Left lobe of liver (tissue), 2 donors: ENCODE results near the gene BMAL1. TPM values are rescaled to one million over a fixed set of nuclear protein-coding genes. Genes with fewer than 3 reads are reported as not detected.

Source experiments
- ATAC-seq: fragments of 200-7000 bp; cut with Tn5 transposase; one replicate; pipeline ENCODE4 v1.9.1; 2020; ENCODE audit warnings: mild to moderate bottlenecking, moderate library complexity
- DNase-seq: peaks from one replicate; pipeline ENCODE4 v3.0.0-alpha.2; 2020; ENCODE audit warnings: low spot score
- total RNA-seq: library from RNA; stranded (reverse); gene quantifications from one replicate; pipeline ENCODE4 v1.2.1, GENCODE V29; 2021
- donor health status: DM: no; HTN: no; CAD: no; lungs with moderate emphysema.
- donor health status: DM: no; HTN: yes; CAD: no.

Gene BMAL1
- total RNA-seq, 1 donor from 2014 or later: 37.0 TPM

DNA sequence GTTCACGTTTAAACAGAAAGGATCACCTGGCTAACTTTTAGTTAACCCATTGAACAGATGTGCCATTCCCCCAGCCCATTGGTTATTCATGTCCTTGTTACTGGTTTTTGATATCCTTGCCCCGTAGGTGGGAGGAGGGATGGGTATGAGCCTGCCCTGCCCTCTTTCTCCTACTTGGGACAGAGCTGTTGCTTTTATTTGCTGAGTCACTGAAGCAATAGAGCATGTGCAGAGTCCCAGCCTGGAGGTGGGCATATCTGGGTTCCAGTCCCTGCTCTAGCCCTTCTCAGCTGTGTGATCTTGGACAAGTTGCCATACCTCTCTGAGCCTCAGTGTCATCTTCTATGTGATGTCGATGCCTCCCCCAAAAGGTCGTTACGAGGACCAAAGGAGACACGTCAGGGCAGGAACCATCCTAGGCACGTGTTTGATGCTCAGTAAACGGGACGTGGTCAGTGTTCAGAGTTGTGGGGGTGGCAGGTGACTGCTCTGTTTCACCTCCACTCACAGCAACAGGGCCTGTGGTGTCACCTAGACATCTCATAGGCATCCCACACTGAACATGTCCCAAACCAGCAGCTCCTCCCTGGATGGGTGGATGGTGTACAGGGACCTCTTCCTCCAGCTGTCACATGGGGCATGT lies 61.0 kb downstream of the BMAL1 start:
- ATAC-seq: peak; percentile 15
- DNase-seq: no peak

DNA sequence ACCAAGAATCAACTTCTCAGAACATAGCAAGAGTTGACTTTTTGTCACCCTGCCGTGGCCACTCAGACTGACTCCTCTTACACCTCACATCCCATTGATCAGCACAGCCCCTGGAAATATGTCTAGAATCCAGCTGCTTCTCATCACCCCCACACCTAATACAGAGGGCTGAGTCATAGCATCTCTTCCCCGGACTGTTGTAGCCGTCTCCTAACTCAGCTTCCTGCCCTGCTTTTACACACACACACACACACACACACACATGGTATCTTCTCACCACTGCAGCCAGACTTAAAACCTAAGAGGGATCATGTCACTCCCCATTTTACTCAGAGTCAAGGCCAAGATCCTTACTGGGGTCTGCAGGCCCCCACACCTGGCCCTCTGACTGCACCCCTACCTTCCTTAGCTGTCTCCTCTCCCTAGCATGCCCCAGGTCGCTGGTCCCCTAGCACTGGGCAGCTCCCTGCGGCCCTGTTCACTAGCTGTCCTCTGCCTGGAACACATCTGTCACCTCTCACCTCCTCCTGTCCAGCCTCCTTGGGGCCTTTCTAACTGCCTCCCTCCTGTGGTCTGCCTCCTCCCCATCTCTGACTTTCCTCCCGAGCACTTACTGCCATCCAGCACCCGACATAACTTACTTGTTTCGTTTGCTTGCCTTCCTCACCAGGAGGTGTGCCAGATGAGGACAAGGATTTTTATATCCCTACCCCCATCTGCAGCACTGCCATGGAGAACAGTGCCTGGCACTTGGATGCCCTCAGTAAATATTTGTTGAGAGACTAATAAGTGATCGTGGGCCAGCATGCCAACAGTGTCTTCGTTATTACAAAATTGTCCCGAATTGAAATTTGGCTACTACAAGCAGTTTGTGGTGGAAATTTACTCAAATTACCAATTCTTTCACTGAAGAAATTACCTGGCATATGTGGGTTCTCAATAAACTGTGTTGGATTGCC lies 61.9 kb downstream of the BMAL1 start:
- peak; percentile 75 for ATAC-seq
- peak; percentile 87 for DNase-seq

DNA sequence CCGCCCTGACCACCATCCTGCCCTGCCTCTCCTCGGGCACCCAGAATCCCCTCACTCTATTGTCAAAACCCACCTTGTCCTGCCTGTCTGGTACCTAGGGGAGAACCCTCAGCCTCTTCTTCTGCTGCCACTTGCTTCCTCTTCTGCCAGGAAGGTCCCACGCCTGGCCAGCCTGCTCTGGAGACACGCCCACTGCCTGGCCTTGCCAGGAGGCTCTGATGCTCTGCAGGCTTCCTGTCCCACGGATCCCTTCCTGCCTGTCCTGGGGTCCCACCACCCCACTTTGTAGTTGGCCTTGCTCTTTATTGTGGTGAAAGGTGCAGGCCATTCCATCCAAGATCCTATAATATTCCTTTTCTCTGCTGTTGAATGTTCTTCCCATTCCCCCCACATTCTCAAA lies 63.4 kb downstream of the BMAL1 start:
- no peak for DNase-seq
- ATAC-seq: no peak

DNA sequence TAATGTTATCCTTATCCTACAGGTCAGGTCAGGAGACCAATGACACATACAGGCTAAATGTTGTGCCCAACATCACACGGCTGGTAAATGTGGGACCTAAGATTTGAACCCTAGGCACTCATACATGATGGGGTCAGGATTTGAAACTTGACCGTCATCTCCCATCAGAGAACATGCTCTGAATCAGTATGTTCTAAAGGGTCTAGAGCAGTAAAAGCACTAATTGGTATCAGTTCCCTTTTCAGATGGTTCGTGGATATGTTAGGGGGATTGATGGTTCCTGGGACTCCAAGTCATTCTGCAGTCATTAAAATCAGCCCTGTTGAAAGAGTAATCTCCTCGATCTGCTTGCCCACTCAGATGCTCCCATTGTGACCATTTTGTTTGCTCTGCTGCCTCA lies 65.5 kb downstream of the BMAL1 start:
- no peak for DNase-seq
- no peak for ATAC-seq

DNA sequence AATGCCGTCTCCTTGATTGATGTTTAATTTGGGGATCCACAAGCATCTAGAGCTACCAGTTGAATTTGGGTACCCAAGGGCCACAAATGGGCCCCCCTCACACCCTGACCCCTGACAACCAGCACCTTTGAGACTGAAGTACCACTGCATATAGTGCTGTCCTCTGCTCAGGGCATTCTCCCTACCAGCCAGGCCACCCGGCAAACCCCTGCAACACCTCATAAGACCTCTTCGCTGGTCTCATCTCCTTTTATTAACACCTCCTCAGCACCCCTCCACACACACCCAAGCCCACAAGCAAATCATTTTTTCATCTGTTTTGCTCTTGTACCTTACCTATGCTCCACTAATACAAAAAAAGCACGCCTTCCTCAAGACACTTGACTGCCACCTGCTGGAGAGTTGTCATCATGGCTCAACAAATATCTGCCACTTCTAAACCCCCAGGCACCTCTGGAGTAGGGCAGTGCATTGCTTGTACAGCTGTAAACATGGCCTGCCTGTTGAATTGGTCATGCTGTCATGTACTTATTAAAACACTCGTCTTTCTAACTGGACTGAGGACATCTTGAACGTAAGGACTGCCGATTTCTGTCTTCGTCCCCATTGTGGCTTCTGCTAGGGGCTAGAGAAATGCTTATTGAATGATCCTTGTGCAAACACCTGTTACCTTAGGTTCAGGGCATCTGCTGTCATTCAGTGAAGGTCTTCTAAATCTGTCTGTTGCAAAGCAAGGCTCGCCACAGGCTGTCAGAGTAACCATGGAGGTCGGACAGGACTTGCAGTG lies 66.5 kb downstream of the BMAL1 start:
- peak; percentile 69 for DNase-seq
- ATAC-seq: peak; percentile 62

DNA sequence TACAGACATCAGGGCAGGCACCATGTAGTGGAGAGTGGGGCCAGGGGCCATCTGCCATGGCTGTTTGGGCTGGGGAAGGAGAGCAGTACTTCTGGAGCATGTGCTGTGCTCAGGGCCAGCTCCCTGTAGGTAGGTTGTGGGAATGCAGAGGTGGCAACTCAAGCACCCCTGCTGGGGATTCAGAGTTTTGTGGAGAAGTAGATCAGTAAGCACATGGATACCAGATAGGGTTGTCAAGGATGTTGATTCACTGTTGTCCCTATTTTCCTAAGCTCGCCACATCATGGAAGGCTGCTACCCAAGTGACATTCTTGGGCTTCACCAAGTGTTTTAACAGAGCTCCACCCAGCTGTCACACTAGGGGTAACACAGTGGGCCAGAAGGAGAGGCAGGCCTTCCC lies 67.2 kb downstream of the BMAL1 start:
- no peak for ATAC-seq
- DNase-seq: no peak

DNA sequence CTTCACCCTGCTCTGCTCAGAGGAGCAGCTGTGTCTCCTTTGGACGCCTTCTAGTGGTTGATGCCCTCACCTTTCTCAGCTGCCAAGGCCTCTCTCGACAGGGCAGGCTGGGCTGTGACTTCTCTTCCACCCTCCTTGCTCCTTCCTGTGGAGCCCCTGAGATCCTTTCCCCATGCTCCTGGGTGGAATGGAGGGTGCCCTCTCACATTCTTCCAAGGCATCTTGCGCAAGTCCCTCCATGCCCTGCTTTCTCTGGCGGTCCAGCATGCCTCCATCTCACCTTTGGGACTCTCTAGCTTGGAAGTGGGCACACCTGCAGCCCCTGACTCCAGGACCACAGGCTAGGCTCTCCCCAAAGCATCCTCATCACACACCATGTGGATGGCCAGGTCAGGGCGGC lies 68.9 kb downstream of the BMAL1 start:
- no peak for ATAC-seq
- DNase-seq: no peak

DNA sequence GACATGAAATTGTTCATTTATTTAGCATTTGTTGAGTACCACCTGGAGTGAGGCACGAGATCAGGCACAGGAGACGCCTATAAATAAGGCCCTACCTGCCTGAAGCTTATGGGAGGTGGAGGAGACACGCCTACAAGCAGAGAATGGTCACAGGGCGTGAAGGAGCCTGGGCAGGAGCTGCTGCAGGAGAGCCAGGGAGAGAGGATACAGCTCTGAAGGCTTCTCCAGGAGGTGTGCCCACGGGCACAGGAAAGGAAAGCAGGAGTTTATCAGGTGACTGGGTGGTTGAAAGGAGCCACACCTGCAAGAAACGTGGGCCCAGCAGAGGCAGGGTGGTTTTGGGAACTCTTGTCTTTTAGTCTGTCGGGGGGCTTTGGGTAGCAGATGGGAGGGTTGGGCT lies 70.3 kb downstream of the BMAL1 start:
- no peak for ATAC-seq

DNA sequence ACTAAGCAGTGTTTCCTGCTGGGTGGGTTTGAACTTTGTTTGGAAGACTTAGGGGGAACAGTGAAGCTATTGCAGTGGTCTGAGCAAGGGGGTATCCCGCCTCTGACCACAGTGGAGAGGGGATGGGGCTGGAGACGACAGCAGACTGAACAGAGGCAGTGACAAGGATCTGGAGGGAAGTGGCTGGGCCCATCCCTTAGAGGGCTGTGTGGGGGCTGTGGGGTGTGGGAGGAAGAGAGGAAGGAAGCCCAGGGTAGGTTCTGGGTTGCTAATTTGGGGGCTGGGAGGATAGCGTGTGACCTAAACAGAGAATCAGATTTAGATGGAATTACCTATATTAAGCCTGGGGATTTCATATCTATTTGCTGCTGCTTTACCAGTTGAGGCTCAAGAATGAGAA lies 70.7 kb downstream of the BMAL1 start:
- DNase-seq (no peak), ATAC-seq (no peak)

More for the DNA sequence above, 70.3 kb downstream of the BMAL1 start:
- DNase-seq: no peak

DNA sequence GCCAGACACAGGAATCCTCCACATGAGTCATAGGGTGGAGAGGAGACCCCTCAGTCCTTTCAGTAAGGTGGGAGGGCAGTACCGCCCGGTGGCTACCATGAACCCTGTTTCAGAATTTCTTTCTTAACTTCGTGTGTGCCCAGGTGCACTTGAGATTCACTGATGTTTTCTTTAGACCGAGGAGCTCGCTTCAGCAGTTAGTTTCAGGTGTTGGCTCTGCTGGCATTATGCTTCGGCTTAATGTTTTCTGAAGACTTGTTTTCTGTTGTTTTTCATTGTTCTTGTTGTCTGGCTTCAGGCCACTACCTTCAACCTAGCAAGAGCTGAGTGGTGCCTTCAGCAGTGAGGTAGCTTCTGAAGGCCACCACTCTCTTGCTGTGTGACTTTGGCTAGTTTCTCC lies 71.5 kb downstream of the BMAL1 start:
- no peak for DNase-seq
- no peak for ATAC-seq

DNA sequence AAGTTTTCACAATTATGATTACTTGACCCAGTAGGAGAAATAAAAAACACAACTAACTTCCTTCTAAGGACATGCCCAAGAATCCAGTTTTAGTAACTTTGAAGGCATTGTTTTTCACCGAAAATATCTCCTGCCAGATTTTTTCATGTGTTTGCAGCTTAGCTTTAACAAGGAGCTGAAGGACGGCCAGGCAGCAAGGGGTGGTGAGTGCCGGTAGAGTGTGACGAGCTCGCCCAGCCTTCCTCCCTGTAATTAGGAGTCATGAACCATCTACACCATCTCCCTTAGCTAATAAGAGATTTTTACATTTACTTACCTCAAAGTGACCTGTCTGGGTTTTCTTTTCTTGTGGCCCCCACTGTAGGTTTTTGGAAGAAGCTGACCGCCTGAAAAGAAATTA lies 72.0 kb downstream of the BMAL1 start:
- ATAC-seq (no peak), DNase-seq (no peak)

DNA sequence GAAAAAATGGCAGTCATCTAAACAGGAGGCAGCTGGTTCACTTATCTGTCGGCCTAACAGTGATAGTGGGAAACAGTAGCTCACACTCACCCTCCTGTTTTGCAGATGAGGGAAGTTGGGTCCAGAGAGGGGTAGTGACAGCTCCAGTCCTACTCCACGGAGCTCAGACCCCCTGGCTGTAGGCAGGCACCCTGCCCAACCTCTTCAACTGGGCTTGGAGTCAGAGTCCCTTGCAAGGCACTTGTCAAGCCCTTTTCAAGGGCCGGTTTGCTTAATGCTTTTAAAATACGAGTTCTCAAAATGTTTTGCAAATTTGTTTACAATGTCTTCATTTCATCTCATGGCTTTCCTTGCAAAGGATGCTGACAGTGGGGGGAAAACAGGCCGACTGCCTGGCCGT lies 75.1 kb downstream of the BMAL1 start:
- DNase-seq (no peak), ATAC-seq (no peak)

DNA sequence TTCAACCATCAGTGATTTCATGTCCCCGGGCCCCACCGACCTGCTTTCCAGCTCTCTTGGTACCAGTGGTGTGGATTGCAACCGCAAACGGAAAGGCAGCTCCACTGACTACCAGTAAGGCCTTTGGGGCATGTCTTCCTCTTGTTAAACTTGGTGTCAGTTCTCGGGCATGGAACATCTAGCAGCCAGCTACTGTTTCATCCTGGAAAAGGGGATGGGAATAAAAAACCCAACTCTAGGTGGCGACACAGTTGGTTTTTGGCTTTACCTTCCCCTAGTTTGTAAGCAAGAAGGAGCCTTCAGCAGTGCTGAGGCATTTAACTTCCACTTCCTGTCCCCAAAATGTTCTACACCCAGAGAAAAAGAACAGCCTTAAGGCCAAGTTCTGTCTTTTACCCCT lies 76.7 kb downstream of the BMAL1 start:
- ATAC-seq (peak; percentile 41), DNase-seq (no peak)

DNA sequence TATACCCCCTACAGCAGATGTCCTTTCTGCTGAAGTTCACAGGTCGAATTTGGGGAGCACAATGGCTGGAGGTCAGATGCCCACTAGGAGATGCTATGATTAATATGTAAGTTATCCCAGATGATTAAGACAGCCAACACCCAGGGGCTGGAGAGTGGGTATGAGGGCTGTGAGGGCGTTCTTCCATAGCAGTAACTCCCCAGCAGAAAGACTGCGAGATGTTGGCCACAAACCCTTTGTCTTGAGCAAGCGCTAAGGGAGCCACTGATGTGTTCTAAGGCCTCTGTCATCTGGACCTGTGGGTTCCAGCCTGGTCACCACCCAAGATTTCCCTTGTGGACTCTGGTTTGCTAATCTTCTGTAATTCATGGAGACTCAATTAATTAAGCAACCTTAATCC lies 77.6 kb downstream of the BMAL1 start:
- DNase-seq (no peak), ATAC-seq (no peak)

DNA sequence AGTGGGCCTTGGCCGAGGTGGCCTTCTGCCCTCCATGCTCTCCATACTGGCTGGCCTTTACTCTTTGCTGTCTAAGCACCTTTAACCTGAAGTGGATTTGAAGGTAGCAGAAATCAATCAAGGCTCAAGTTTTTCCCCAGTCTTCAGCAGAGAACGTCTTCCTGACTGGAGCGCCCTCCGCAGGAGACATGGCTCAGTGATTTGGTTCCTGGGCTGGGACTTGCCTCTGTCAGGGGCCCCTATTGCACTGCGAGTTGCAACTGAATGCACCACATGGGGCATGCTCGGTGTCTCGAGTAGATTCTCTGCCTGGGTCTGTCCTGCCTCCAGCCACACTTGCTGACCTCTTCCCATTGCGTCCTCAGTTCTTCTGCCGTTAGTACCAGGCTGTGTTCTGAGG lies 79.6 kb downstream of the BMAL1 start:
- DNase-seq: no peak
- no peak for ATAC-seq

DNA sequence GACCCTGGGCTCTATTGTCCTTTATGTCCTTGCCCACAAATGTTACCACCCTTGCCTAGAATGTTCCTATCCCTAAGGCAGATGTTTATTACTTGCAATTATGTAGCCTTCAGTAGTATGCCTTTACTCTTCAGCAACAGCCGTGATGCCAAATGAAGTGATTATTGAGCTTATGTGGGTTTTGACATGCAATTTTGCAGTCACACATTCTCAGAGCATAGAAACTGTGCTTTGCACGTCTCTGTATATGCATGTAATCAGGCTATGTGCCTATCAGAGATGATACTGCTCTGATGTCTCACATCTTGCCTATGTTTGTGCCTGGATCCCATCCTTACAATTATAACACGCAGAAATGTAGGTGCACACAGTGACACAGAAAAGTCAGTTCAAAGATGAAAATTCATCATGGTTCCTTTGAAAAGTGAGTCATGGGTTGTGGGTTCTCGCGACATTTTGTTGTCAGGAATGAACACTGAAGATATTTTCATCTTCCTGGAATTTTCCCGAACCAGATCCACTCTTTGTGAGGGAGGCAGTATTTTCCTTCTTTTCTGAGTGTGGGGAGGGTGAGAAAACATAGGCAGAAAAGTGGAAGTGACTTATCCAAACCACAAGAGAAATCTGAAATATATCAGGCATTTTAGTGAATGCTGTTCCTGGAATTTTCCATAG lies 81.1 kb downstream of the BMAL1 start:
- DNase-seq (no peak), ATAC-seq (no peak)

DNA sequence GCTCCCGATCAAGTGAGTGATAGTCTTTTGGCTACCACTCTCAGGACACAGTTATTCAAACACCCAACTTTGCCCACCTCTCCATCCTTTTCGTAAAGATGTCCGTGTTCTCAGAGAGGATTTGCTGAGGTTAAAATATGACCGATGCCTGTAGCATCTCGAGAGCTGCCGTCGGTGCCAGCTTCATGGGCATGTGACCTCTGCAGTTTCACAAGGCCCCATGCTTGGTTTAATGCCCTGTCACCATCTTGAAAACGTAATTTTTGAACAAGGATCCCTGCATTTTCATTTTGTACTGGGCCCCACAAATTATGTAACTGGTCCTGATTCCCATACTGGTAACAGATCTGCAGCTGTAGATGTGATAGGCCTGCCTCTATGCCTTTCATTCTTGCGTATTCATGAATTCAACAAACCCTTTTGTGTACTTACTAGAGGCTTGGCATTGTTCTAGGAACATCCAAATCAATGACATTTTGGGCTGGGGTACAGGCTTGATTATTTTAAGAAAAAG lies 85.1 kb downstream of the BMAL1 start:
- DNase-seq: no peak
- no peak for ATAC-seq

DNA sequence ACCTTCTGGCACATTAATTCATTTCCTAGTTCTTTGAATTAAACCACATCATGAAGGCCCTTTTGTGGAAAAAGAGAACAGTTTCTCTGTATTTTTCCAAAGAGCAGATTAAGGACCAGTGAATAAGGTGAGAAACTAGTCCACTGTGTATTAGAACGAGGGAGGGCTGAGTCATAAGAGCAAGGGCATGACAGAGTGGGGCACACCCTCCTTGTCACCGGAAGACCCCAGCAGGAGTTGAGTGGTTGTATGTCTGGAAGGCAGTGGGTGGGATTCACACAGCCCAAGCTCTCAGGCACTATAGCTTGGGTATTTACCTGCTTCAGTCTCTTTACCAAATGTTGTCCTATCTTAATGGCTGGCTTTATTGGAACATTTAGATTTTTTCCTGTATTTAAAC lies 86.8 kb downstream of the BMAL1 start:
- no peak for ATAC-seq
- DNase-seq: no peak

DNA sequence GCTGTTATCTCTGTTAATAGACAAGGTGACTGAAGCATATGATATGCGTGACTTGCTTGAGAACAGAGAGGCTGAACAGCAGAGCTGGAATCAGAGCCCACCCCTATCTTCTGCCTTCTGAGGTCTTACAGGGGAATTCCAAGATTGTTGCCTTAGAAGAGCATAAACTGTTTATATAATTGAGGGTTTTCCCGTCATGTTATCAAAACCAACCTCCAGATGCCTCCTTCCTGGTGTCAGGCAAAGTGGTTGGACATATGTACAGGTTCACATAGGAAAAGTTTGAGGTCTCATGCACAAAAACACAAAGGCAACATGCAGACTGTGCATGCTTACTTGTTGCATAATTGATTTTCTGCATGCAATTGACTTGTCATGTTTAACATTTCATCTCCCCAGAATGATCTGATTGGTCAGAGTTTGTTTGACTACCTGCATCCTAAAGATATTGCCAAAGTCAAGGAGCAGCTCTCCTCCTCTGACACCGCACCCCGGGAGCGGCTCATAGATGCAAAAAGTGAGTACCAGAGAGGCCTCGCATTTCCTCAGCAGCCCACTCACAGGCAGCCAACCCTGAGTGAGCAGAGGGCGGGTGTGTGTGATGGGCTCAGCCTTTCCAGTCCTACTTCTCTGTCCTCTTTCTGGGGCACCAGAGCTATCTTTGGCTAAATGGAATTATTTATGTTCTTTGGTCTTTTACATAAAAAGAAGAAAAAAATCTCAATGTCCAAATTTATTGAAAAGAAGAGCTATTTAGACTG lies 88.9 kb downstream of the BMAL1 start:
- ATAC-seq: no peak
- DNase-seq: no peak

DNA sequence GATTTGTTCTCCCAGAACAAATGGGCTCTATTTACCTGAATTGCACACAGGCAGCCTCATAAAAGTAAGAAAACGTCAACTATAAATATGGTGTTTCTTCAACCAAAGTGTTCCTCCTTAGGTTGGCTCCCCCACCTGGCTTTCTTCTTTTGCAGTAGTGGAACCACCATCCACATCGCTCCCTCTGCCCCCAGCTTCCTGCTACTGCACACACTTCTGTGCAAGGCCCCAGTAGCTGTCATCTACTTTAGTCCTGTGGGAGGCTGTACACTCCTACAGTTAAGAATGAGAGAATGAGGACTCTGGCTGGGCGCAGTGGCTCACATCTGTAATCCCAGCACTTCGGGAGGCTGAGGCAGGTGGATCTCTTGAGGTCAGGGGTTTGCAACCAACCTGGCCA lies 89.5 kb downstream of the BMAL1 start:
- ATAC-seq (no peak), DNase-seq (no peak)
